NT2/D1 (cell line): Measurements from ENCODE around the gene PHF23.

Source experiments
- DNase-seq: peaks from one replicate; pipeline ENCODE4 v3.0.0-alpha.2; 2011; ENCODE audit warnings: low read depth, low spot score
- H3K27me3 ChIP-seq: 2 replicates; pipeline ENCODE4 v1.6.0; 2011; ENCODE audit warnings: mild to moderate bottlenecking; ENCODE audit not compliant: insufficient read length, insufficient read depth
- H3K36me3 ChIP-seq: 2 replicates; pipeline ENCODE4 v1.6.1; 2011; ENCODE audit warnings: mild to moderate bottlenecking, low read length, mixed read lengths; ENCODE audit not compliant: insufficient read depth, insufficient read length
- H3K4me1 ChIP-seq: 2 replicates; pipeline ENCODE4 v1.5.1; 2011; ENCODE audit not compliant: insufficient read depth, insufficient read length
- H3K4me3 ChIP-seq: 2 replicates; pipeline ENCODE4 v1.5.1; 2011; ENCODE audit warnings: low read depth; ENCODE audit not compliant: insufficient read length
- H3K9ac ChIP-seq: 2 replicates; pipeline ENCODE4 v1.6.0; 2011; ENCODE audit warnings: low read depth; ENCODE audit not compliant: insufficient read length
- H3K9me3 ChIP-seq: 2 replicates; pipeline ENCODE4 v1.5.1; 2011; ENCODE audit warnings: mild to moderate bottlenecking, low read length; ENCODE audit not compliant: insufficient read depth
- SUZ12 ChIP-seq: IDR thresholded peaks from 2 replicates; pipeline ENCODE4 v1.6.1; 2011; ENCODE audit not compliant: insufficient read length, insufficient read depth; ENCODE audit errors: extremely low read depth
- YY1 ChIP-seq: IDR thresholded peaks from 2 replicates; pipeline ENCODE4 v1.6.1; 2011; ENCODE audit not compliant: insufficient read length, insufficient read depth
- ZNF274 ChIP-seq: IDR thresholded peaks from 2 replicates; pipeline ENCODE4 v1.6.1; 2011; ENCODE audit warnings: mild to moderate bottlenecking, low read depth, low read length

Gene PHF23

GRCh38 chr17:7262192-7262934 lies 23.1 kb upstream of the PHF23 start, which contains the start of gene CLDN7:
Gene CLDN7 (minus strand): TSS chr17:7262478. CDS start chr17:7262043, 435 bp downstream.
- Histone ChIP-seq H3K9me3 (no peaks in the 10 kb centered on the region), H3K4me3 (peak within 1 kb of the TSS; percentile 59), H3K4me1 (peaks cover 2% of the 10 kb centered on the region), H3K36me3 (peaks cover 25% of the 10 kb centered on the region), H3K9ac (peak within 1 kb of the TSS; percentile 81), H3K27me3 (peaks cover 34% of the 10 kb centered on the region)
- TF ChIP-seq YY1 (no peak), SUZ12 (no peak), ZNF274 (no peak)
- DNase-seq, result no peak

- Histone ChIP-seq H3K4me3 (peak overlapping the region; percentile 59), H3K27me3 (peaks cover 34% of the 10 kb centered on the region), H3K36me3 (peaks cover 32% of the 10 kb centered on the region), H3K9ac (peak overlapping the region; percentile 81), H3K4me1 (peaks cover 2% of the 10 kb centered on the region), H3K9me3 (no peaks in the 10 kb centered on the region)
- no peak for TF ChIP-seq ZNF274
- TF ChIP-seq SUZ12, result no peak
- TF ChIP-seq YY1, result no peak
- DNase-seq, result no peak
Measured at GRCh38 chr17:7261379-7262191, 22.3 kb upstream of the PHF23 start.

DNA sequence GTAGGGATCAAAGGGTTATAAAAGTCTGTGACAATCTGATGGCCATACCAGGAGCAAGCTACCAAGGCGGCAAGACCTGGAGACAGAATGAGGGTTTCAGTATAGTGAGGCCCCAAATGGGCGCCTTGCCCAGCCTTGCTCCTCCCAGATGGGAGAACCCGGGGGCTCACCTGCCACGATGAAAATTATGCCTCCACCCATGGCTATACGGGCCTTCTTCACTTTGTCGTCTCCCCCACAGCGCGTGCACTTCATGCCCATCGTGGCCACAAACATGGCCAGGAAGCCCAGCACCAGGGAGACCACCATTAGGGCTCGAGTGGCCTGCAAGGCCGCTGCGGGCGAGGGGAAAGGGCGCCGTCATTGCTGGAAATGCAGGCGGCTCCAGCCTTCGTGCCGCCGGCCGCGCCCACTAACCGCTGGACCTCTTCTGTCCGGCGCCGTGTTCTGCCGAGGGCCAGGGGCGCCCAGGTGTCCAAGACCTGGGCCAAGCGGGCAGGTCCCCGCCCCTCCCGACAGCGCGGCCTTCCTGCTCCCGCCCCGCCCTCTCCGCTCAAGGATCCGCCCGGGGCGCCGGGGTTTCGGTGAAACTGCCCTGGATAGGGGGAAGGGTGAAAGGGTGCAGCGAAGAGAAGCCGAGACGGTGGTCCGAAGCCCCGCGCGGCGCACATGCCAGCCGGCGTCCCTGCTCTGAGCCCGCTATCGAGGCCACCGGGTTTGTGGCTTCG lies 21.6 kb upstream of the PHF23 start:
- no peak for DNase-seq
- Histone ChIP-seq H3K36me3 (peaks cover 40% of the 10 kb centered on the region), H3K9ac (peak overlapping the region; percentile 81), H3K9me3 (no peaks in the 10 kb centered on the region), H3K4me3 (peak overlapping the region; percentile 59), H3K4me1 (peaks cover 2% of the 10 kb centered on the region), H3K27me3 (peaks cover 34% of the 10 kb centered on the region)
- TF ChIP-seq ZNF274 (no peak), YY1 (no peak), SUZ12 (no peak)

GRCh38 chr17:7260151-7260550 lies 20.9 kb upstream of the PHF23 start:
- Histone ChIP-seq H3K9ac (peak overlapping the region; percentile 81), H3K9me3 (no peaks in the 10 kb centered on the region), H3K4me3 (peak overlapping the region; percentile 59), H3K27me3 (peaks cover 34% of the 10 kb centered on the region), H3K36me3 (peaks cover 44% of the 10 kb centered on the region), H3K4me1 (peaks cover 2% of the 10 kb centered on the region)
- no peak for TF ChIP-seq ZNF274
- no peak for TF ChIP-seq YY1
- TF ChIP-seq SUZ12, result no peak
- DNase-seq, result no peak

- Histone ChIP-seq H3K4me1 (peaks cover 2% of the 10 kb centered on the region), H3K9me3 (no peaks in the 10 kb centered on the region), H3K36me3 (peaks cover 51% of the 10 kb centered on the region), H3K9ac (no peak overlapping the region), H3K4me3 (no peak overlapping the region), H3K27me3 (peaks cover 34% of the 10 kb centered on the region)
- no peak for DNase-seq
- TF ChIP-seq SUZ12 (no peak), YY1 (no peak), ZNF274 (no peak)
Measured at GRCh38 chr17:7259555-7259889, 20.3 kb upstream of the PHF23 start.

- peaks cover 56% of the 10 kb centered on the region for H3K36me3 ChIP-seq
- peaks cover 34% of the 10 kb centered on the region for H3K27me3 ChIP-seq
- DNase-seq, result no peak
- H3K4me1 ChIP-seq, result peaks cover 2% of the 10 kb centered on the region
- no peak overlapping the region for H3K9ac ChIP-seq
- no peaks in the 10 kb centered on the region for H3K9me3 ChIP-seq
- TF ChIP-seq SUZ12 (no peak), YY1 (no peak), ZNF274 (no peak)
- no peak overlapping the region for H3K4me3 ChIP-seq
Measured at GRCh38 chr17:7258731-7259554, 19.7 kb upstream of the PHF23 start.
